Adipose tissue (tissue), 3 donors: ENCODE measurements around the gene PROKR1. TPM values are rescaled to one million over a fixed set of nuclear protein-coding genes. Genes with fewer than 3 reads are reported as not detected.

Experiments used
- H3K27ac ChIP-seq: one replicate; pipeline ENCODE4 v1.5.1; 2013; ENCODE audit warnings: low read depth, low read length
- WGBS, 3 donors: extraction: QIAGEN DNeasy Blood & Tissue Kit; methylation state at CpG; one replicate each; pipeline ENCODE4 v1.1.7; 2013; 5-methylcytosine and 5-hydroxymethylcytosine counted together
- polyA plus RNA-seq, 3 donors: library from polyadenylated mRNA; stranded (reverse); fragments of 200-250 nt; gene quantifications; one replicate each; pipeline ENCODE4 v1.2.3, GENCODE V29; 2013
- donor health status: healthy with polysubstance abuse.
- donor health status: Bipolar disorder and iron deficiency.
- donor health status: healthy.

Gene PROKR1
- polyA plus RNA-seq, 3 donors = 0.02 to 1.1 (median 0.56) TPM

GRCh38 chr2:68689553-68690537 lies 46.5 kb downstream of the PROKR1 start:
- WGBS, 3 donors = 39 to 59% (median 58%) methylated on average over 7 of the region's 7 CpGs
- no peak overlapping the region for H3K27ac ChIP-seq

- no peak overlapping the region for H3K27ac ChIP-seq
- 70 to 87% (median 74%) methylated on average over 3 of the region's 3 CpGs for WGBS, 3 donors
These were observed 47.5 kb downstream of the PROKR1 start for GRCh38 chr2:68690851-68691250.

- H3K27ac ChIP-seq = no peak overlapping the region
- 56 to 96% (median 75%) methylated on average over 1 of the region's 1 CpG for WGBS, 3 donors
These were observed 49.1 kb downstream of the PROKR1 start for GRCh38 chr2:68692511-68692910.

GRCh38 chr2:68693951-68694350 lies 50.6 kb downstream of the PROKR1 start:
- WGBS, 3 donors = 56 to 98% (median 98%) methylated on average over 2 of the region's 2 CpGs
- no peak overlapping the region for H3K27ac ChIP-seq

- 84 to 87% (median 84%) methylated on average over 4 of the region's 4 CpGs for WGBS, 3 donors
- no peak overlapping the region for H3K27ac ChIP-seq
These were observed 52.6 kb downstream of the PROKR1 start for GRCh38 chr2:68695971-68696370.

- 69 to 92% (median 91%) methylated on average over 2 of the region's 2 CpGs for WGBS, 3 donors
These were observed 53.2 kb downstream of the PROKR1 start for GRCh38 chr2:68696554-68696953.

GRCh38 chr2:68698567-68699377 lies 55.4 kb downstream of the PROKR1 start:
- no peak overlapping the region for H3K27ac ChIP-seq
- 66 to 83% (median 77%) methylated on average over 4 of the region's 4 CpGs for WGBS, 3 donors

More at GRCh38 chr2:68696554-68696953, 53.2 kb downstream of the PROKR1 start:
- no peak overlapping the region for H3K27ac ChIP-seq

- WGBS, 3 donors = 91 to 98% (median 98%) methylated on average over 2 of the region's 2 CpGs
- H3K27ac ChIP-seq = no peak overlapping the region
These were observed 57.2 kb downstream of the PROKR1 start for GRCh38 chr2:68700560-68700959.

GRCh38 chr2:68706637-68707036 lies 63.3 kb downstream of the PROKR1 start:
- 74 to 78% (median 77%) methylated on average over 3 of the region's 3 CpGs for WGBS, 3 donors
- no peak overlapping the region for H3K27ac ChIP-seq

Other genes starting within 250 kb of the PROKR1 start
- under 1 TPM; 0.44 to 0.56 (median 0.48) TPM for gene FBXO48, start 176.3 kb upstream of the PROKR1 start, polyA plus RNA-seq
- gene APLF, start 176.0 kb upstream of the PROKR1 start, polyA plus RNA-seq = under 1 TPM; 0.45 to 0.94 (median 0.67) TPM
- 10 to 100 TPM in 1 of 3 donors, 1 to 10 TPM in 2; 1.4 to 13.4 (median 7.2) TPM for gene ARHGAP25, start 91.2 kb downstream of the PROKR1 start, polyA plus RNA-seq
- under 1 TPM in 1 of 3 donors, not detected in 2; 0.45 TPM for gene BMP10, start 227.8 kb downstream of the PROKR1 start, polyA plus RNA-seq